Transverse colon (tissue), 4 donors: ENCODE results near the gene FADS6. TPM values are rescaled to one million over a fixed set of nuclear protein-coding genes. Genes with fewer than 3 reads are reported as not detected.

Experiments used
- DNase-seq: peaks from one replicate; pipeline ENCODE4 v3.0.0-alpha.2; 2019
- H3K27ac ChIP-seq, 4 donors: fragments of 200-600 bp; sonication (generic); 2 replicates each; pipeline ENCODE4 v1.5.1; 2016 to 2018; ENCODE audit warnings: inconsistent platforms in 4 of 4
- H3K27me3 ChIP-seq: fragments of 200-600 bp; sonication (generic); 2 replicates; pipeline ENCODE4 v1.5.1; 2017; ENCODE audit warnings: inconsistent platforms
- H3K36me3 ChIP-seq, 4 donors: fragments of 200-600 bp; sonication (generic); 2 replicates each; pipeline ENCODE4 v1.5.1; 2017 to 2019; ENCODE audit warnings: inconsistent platforms in 4 of 4
- H3K4me1 ChIP-seq, 4 donors: fragments of 200-600 bp; sonication (generic); 2 replicates each; pipeline ENCODE4 v1.5.1; 2017 to 2020; ENCODE audit warnings: inconsistent platforms in 4 of 4
- H3K4me3 ChIP-seq, 4 donors: fragments of 200-600 bp; sonication (generic); 1 replicate in 1 of 4; 2 replicates in 3 of 4; pipeline versions ENCODE4 v1.5.1 to v1.6.1; 2017 to 2019; ENCODE audit warnings: inconsistent platforms in 4 of 4
- H3K9me3 ChIP-seq, 2 donors: fragments of 200-600 bp; sonication (generic); 2 replicates each; pipeline ENCODE4 v1.5.1; 2017 to 2019; ENCODE audit warnings: inconsistent platforms in 2 of 2
- CTCF ChIP-seq, 5 experiments: fragments of 200-600 bp in 3 of 5; fragments of 450-650 bp in 2 of 5; sonication (generic) in 3 of 5; IDR thresholded peaks; 1 replicate in 2 of 5; 2 replicates in 3 of 5; pipeline ENCODE4 v1.5.1; 2016 to 2017; ENCODE audit warnings: antibody characterized with exemption in 5 of 5, inconsistent platforms in 3 of 5, mild to moderate bottlenecking in 2 of 5, moderate library complexity in 1 of 5
- EP300 ChIP-seq: sonication (generic); formaldehyde crosslinking; IDR thresholded peaks from one replicate; pipeline ENCODE4 v1.6.1; 2017; ENCODE audit warnings: antibody characterized with exemption, low read depth
- POLR2A ChIP-seq: fragments of 450-650 bp; IDR thresholded peaks from one replicate; pipeline ENCODE4 v1.6.1; 2016; ENCODE audit warnings: antibody characterized with exemption, mild to moderate bottlenecking, moderate library complexity
- POLR2AphosphoS5 ChIP-seq, 3 donors: sonication (generic); formaldehyde crosslinking; IDR thresholded peaks; one replicate each; pipeline ENCODE4 v1.6.1; 2016; ENCODE audit warnings: antibody characterized with exemption in 3 of 3
- WGBS, 2 donors: methylation state at CpG; one replicate each; pipeline ENCODE4 v1.1.5; 2018; ENCODE audit warnings: low coverage in 1 of 2; 5-methylcytosine and 5-hydroxymethylcytosine counted together
- in situ Hi-C, 4 donors: fragments of 200-750 bp; cut with MboI; loops; one replicate each; pipeline versions ENCODE4 v1.15.0 to v1.15.1; 2017; ENCODE audit warnings: low sequenced_read_pairs in 3 of 4, low pct_ligation_motif_present in 1 of 4, low pct_unique_long_range_greater_than_20kb in 1 of 4
- intact Hi-C: fragments of 100-400 bp; cut with DNase I; formaldehyde crosslinking; loops from one replicate; pipeline ENCODE4 v1.15.1; 2023; ENCODE audit warnings: low total_unique reads
- total RNA-seq, 4 donors: library from RNA; depleted of rRNA; stranded (reverse); fragments of >200 nt; gene quantifications; one replicate each; pipeline ENCODE4 v1.1.0, GENCODE V29; 2016

Gene FADS6
- total RNA-seq, 4 donors from 2014 or later = 0.64 to 25.8 (median 3.7) TPM; not detected in 1

- intact Hi-C loops = loop anchor here (5.0 kb wide), 1 partner anchor 1663 kb away; the partner anchor contains the start of gene PRCD
- peaks cover 11% of the 10 kb centered on the region for H3K27me3 ChIP-seq
- WGBS, 2 donors = 86% methylated on average over 16 of the region's 16 CpGs; no CpG with 5 or more reads in 1 of the 2 donors
- no peaks in the 10 kb centered on the region for H3K9me3 ChIP-seq
- H3K4me1 ChIP-seq = peaks cover 3 to 10% (median 10%) of the 10 kb centered on the region in 4 donors
- in situ Hi-C loops = no loop called here
- TF ChIP-seq POLR2AphosphoS5 (IDR thresholded peaks at IDR 0.05) (no peak), EP300 (no peak), CTCF (IDR thresholded peaks at IDR 0.05) (no peak), POLR2A (no peak)
- no peaks in the 10 kb centered on the region for H3K36me3 ChIP-seq
- H3K27ac ChIP-seq = no peak overlapping the region
- H3K4me3 ChIP-seq = no peak overlapping the region
- DNase-seq = no peak
Observed at GRCh38 chr17:74879308-74879707, 14.1 kb downstream of the FADS6 start.

- peaks cover 3 to 16% (median 13%) of the 10 kb centered on the region in 4 donors for H3K4me1 ChIP-seq
- intact Hi-C loops = loop anchor here (5.0 kb wide), 1 partner anchor 1664 kb away; the partner anchor contains the start of gene PRCD
- 58% methylated on average over 2 of the region's 2 CpGs; no CpG with 5 or more reads in 1 of the 2 donors for WGBS, 2 donors
Observed at GRCh38 chr17:74878658-74879057, 14.8 kb downstream of the FADS6 start.

GRCh38 chr17:74877592-74878548 lies 15.6 kb downstream of the FADS6 start:
- peak; percentile 88 for DNase-seq
- TF ChIP-seq POLR2AphosphoS5 (IDR thresholded peaks at IDR 0.05) = peak in 1 of 3 donors; percentile 22
- TF ChIP-seq EP300 = no peak
- no peak for TF ChIP-seq POLR2A
- TF ChIP-seq CTCF (IDR thresholded peaks at IDR 0.05) = no peak
- intact Hi-C loops = loop anchor here (5.0 kb wide), 1 partner anchor 1664 kb away; the partner anchor contains the start of gene PRCD
- Histone ChIP-seq H3K4me1 (peaks cover 3 to 17% (median 13%) of the 10 kb centered on the region in 4 donors), H3K4me3 (no peak overlapping the region), H3K36me3 (no peaks in the 10 kb centered on the region), H3K27ac (no peak overlapping the region), H3K9me3 (no peaks in the 10 kb centered on the region), H3K27me3 (peaks cover 7% of the 10 kb centered on the region)
- in situ Hi-C loops = no loop called here
- WGBS, 2 donors = 55 to 80% methylated on average over 1 to 18 of the region's 19 CpGs

More at GRCh38 chr17:74878658-74879057, 14.8 kb downstream of the FADS6 start:
- no peak overlapping the region for H3K27ac ChIP-seq
- H3K4me3 ChIP-seq = no peak overlapping the region
- no peaks in the 10 kb centered on the region for H3K9me3 ChIP-seq
- DNase-seq = no peak
- no peaks in the 10 kb centered on the region for H3K36me3 ChIP-seq
- in situ Hi-C loops = no loop called here
- H3K27me3 ChIP-seq = peaks cover 11% of the 10 kb centered on the region
- TF ChIP-seq POLR2AphosphoS5 (IDR thresholded peaks at IDR 0.05) (no peak), EP300 (no peak), CTCF (IDR thresholded peaks at IDR 0.05) (no peak), POLR2A (no peak)

GRCh38 chr17:74875977-74876593 lies 17.3 kb downstream of the FADS6 start:
- WGBS, 2 donors = 71 to 85% methylated on average over 2 to 6 of the region's 6 CpGs
- no peaks in the 10 kb centered on the region for H3K27me3 ChIP-seq
- intact Hi-C loops = loop anchor here (5.0 kb wide), 1 partner anchor 1666 kb away; the partner anchor contains the start of gene PRCD
- no peak for TF ChIP-seq EP300
- TF ChIP-seq CTCF (IDR thresholded peaks at IDR 0.05) = no peak
- TF ChIP-seq POLR2A = no peak
- no peak for TF ChIP-seq POLR2AphosphoS5 (IDR thresholded peaks at IDR 0.05)
- in situ Hi-C loops = no loop called here
- peaks cover 5 to 28% (median 22%) of the 10 kb centered on the region in 4 donors for H3K4me1 ChIP-seq
- no peak overlapping the region for H3K4me3 ChIP-seq
- H3K27ac ChIP-seq = no peak overlapping the region
- H3K36me3 ChIP-seq = no peaks in the 10 kb centered on the region
- H3K9me3 ChIP-seq = no peaks in the 10 kb centered on the region
- no peak for DNase-seq
